Stimulated activated naive CD4-positive, alpha-beta T cell (primary cell): ENCODE measurements around the gene RAP1GDS1.
"Not testable (repeated sequence)": the region's sequence is repeated elsewhere in the genome, so short reads cannot be mapped to it uniquely, and the experiment has no call there.

Experiments
- DNase-seq, 6 experiments: peaks; one replicate each; lab custom pipeline; 2025; lab: John Stamatoyannopoulos, UW

Gene RAP1GDS1

GRCh38 chr4:98287328-98287727 lies 26.1 kb downstream of the RAP1GDS1 start:
- no peak for DNase-seq

GRCh38 chr4:98288671-98289070 lies 27.5 kb downstream of the RAP1GDS1 start:
- not testable (repeated sequence) for DNase-seq

DNA sequence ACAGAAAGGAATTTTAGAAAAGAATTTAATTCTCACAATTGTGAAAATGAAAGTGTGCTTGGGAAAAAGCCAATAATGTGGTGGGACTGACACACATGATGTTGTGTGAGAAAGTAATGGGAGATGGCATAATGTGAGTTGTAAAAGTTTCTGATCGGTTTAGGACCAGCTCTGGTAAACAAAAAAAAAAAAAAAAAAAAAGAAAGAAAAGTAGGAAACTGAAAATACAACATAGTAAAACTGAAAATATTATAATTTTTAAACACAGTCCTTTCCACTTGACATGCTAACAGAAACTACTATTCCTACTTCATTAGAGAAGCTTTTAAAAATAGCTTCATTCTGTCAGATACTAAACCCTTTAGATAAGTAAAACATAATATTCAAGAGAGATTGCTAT lies 28.2 kb downstream of the RAP1GDS1 start:
- DNase-seq = no peak

DNA sequence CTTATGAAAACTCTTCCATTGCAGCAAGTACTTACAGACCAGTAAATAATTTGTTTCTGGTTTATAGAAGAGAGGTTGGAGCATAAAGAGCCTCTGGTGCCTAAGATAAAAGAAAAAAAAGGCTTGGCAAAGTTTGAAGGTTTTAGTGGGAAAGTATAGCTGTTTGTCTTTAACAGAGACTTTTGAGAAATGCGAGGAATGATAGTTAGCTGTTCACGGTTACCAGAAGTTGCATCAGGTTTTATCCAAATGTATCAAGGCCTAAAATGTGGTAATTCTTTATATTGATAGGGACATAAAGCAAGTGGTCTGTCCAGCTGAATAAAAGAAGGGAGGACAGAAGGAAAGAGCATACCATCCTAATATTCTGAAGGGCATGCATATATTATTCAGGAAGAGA lies 29.3 kb downstream of the RAP1GDS1 start:
- DNase-seq = no peak

GRCh38 chr4:98293104-98293887 lies 32.1 kb downstream of the RAP1GDS1 start:
- DNase-seq = no peak

GRCh38 chr4:98298022-98298421 lies 36.8 kb downstream of the RAP1GDS1 start:
- DNase-seq = no peak

DNA sequence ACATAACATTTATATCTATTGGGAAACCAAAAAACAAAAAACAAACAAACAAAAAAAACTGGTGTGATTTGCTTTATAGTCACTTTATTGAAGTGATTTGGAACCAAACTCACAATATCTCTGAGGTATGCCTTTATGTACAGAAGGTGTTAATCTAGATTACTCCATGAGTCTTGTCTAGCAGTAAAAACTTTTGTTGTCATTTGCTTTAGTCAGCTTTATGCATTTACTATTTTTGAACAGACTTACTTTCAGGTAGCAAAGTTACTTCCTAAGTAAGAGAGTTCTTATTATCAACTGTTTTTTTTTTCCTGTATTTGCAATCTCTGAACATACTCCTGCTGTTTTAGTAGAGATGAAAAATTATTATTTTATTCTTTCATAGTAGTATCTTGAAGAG lies 39.5 kb downstream of the RAP1GDS1 start:
- DNase-seq = no peak

DNA sequence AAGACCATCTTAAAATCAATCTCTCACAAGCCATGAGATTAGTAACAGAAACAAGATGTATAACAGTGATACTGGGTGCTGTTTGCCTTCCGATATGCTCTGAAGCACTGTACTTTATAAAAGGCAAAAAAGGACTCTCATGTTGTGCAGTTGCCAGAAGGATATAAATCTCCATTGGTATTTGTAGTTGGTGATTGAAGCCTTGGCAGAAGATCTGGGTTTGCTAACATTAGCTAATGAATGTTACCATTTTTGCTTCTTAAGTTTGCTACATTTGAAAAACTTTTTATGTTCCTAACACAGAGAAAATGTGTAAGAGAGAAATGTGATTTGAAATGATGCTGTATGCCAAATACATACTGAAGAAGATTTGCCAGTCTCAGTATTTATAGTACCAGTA lies 44.4 kb downstream of the RAP1GDS1 start:
- no peak for DNase-seq

- no peak for DNase-seq
Observed at GRCh38 chr4:98310867-98311266, 49.7 kb downstream of the RAP1GDS1 start.

DNA sequence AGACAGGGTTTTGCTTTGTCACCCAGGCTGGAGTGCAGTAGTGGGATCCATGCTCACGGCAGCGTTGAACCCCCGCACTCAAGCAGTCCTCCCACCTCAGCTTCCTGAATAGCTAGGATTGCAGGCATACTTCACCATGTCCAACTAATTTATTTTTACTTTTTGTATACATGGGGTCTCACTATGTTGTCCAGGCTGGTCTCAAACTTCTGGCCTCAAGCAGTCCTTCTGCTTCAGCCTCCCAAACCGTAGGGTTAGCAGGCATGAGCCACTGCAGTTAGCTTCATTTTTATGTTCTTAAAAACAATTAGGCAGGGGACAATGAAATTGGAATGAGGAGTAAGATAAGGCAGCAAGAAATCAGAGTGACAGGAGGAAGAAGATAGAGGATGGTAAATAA lies 50.5 kb downstream of the RAP1GDS1 start:
- no peak for DNase-seq

DNA sequence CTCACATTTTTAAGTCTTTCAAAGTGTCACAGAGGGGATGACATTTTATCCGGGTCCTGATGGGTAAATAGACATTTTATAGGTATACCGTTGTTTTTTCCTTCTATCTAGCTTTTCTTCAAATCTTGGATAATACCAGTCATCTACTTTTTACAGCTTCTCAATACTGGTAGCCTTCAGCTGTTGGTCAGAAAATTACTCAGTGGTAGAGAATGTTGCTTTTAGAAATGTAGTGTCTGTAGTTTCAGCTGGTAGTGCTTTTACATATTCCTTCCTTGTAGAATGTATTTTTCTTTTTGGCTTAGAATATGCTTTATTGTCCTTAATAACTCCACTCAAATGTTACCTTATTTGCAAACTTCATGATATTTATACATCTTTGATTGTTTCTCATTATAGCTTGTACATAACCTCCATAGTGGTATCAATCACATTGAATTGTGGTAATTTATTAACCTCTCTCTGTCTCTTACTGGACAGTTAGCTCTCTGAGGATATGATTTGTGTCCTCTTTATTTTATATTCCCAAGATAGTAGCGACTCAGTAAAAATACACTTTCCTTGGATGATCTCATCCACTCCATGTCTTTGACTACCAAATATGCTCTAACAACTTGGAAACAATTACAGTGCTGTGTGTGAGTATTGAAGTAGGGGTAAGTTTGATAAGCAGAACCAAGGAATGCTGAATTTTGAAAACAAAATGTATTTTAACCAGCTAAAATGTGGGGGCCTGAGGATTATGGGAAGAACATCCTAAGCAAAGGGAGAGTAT lies 53.8 kb downstream of the RAP1GDS1 start:
- DNase-seq = no peak

DNA sequence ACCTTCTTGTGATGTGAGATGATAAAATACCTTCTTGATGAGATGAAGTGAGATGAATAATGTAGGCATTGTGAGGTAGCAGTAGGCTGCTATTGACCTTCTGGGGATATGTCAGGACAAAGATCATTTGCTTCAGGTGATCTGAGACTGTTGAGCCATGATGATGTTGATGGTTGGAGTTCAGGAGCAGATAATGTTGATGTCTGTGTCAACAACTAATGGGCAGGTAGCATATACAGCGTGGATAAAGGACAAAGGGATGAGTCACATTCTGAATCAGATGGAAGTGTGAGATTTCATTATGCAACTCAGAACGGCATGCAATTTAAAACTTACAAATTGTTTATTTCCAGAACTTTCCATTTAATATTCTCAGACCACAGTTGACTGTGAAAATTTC lies 57.3 kb downstream of the RAP1GDS1 start:
- DNase-seq = no peak

GRCh38 chr4:98319021-98319420 lies 57.8 kb downstream of the RAP1GDS1 start:
- no peak for DNase-seq

GRCh38 chr4:98326168-98326567 lies 65.0 kb downstream of the RAP1GDS1 start:
- DNase-seq = no peak

- no peak for DNase-seq
Observed at GRCh38 chr4:98327694-98328093, 66.5 kb downstream of the RAP1GDS1 start.

- not testable (repeated sequence) for DNase-seq
Observed at GRCh38 chr4:98329879-98330640, 68.9 kb downstream of the RAP1GDS1 start.

DNA sequence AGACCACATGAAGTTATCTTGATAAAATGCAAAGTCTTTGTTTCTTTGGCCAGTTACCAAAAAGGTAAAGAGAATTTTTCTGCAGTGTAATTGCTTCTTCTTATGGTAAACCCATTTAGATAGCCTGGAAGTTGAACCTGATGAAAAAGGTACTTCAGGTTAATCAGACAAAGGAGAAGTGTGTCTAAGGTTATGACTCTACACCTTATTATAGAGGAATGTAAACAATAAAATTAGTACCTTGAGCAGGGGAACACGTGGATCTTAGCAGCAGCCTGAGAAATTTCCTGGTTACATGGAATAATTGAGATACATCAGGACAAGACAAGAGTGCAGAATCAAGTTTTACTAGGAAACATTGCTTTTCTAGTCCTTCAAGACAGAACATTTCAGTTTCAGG lies 70.8 kb downstream of the RAP1GDS1 start:
- DNase-seq = no peak

- no peak for DNase-seq
Observed at GRCh38 chr4:98334461-98334860, 73.3 kb downstream of the RAP1GDS1 start.

GRCh38 chr4:98338761-98339438 lies 77.7 kb downstream of the RAP1GDS1 start:
- DNase-seq = no peak

GRCh38 chr4:98341309-98341708 lies 80.1 kb downstream of the RAP1GDS1 start:
- DNase-seq = no peak

- no peak for DNase-seq
Observed at GRCh38 chr4:98343626-98344025, 82.4 kb downstream of the RAP1GDS1 start.

- DNase-seq = no peak
Observed at GRCh38 chr4:98345838-98346237, 84.7 kb downstream of the RAP1GDS1 start.
